Activated CD8-positive, alpha-beta T cell treated with anti-CD3 and anti-CD28 coated beads, Interleukin-2, amount 10 ng/mL, durations not matched to agents 7 days and 5 days (primary cell): ENCODE data around the gene GRSF1. TPM values are rescaled to one million over a fixed set of nuclear protein-coding genes. Genes with fewer than 3 reads are reported as not detected.
"Not testable (repeated sequence)": the region's sequence is repeated elsewhere in the genome, so short reads cannot be mapped to it uniquely, and the experiment has no call there.

Experiments
- ATAC-seq: fragments of 150-1000 bp; cut with Tn5 transposase; one replicate; pipeline ENCODE4 v1.10.0; 2021; ENCODE audit warnings: moderate library complexity
- CTCF ChIA-PET: fragments of 350-600 bp; sonication (Branson Sonifier 250); formaldehyde crosslinking; loops from one replicate; lab custom pipeline; 2021; ENCODE audit warnings: antibody characterized with exemption; lab: Charles Lee
- POLR2A ChIA-PET: fragments of 350-600 bp; sonication (Branson Sonifier 250); formaldehyde crosslinking; loops from one replicate; lab custom pipeline; 2021; ENCODE audit warnings: antibody characterized with exemption; lab: Charles Lee
- DNase-seq: peaks from one replicate; pipeline ENCODE4 v3.0.0-alpha.2; 2020
- H3K27ac Mint-ChIP-seq: one replicate; pipeline ENCODE4 v1.8.0; 2021; ENCODE audit warnings: mild to moderate bottlenecking, mixed read lengths
- H3K27me3 Mint-ChIP-seq: one replicate; pipeline ENCODE4 v1.8.0; 2021; ENCODE audit warnings: low read depth, mixed read lengths
- H3K36me3 Mint-ChIP-seq: one replicate; pipeline ENCODE4 v1.8.0; 2021; ENCODE audit warnings: low read depth, mixed read lengths
- H3K4me1 Mint-ChIP-seq: one replicate; pipeline ENCODE4 v1.8.0; 2021; ENCODE audit warnings: low read depth, mixed read lengths
- H3K4me3 Mint-ChIP-seq: one replicate; pipeline ENCODE4 v1.8.0; 2021; ENCODE audit warnings: mild to moderate bottlenecking, mixed read lengths
- H3K9me3 Mint-ChIP-seq: one replicate; pipeline ENCODE4 v1.8.0; 2022; ENCODE audit warnings: mixed read lengths; ENCODE audit not compliant: insufficient read depth
- total RNA-seq, 2 experiments: library from RNA; stranded (reverse); gene quantifications; one replicate each; pipeline ENCODE4 v1.2.3, GENCODE V29; 2021

The GRSF1 gene
- total RNA-seq, 2 experiments from 2014 or later, result 67.9 to 69.2 TPM

- Mint-ChIP-seq H3K36me3 (peaks cover 1% of the 10 kb centered on the region), H3K4me3 (no peak overlapping the region), H3K9me3 (no peaks in the 10 kb centered on the region), H3K27ac (no peak overlapping the region), H3K27me3 (no peaks in the 10 kb centered on the region), H3K4me1 (peaks cover under 1% of the 10 kb centered on the region)
- no peak for ATAC-seq
- DNase-seq, result no peak
- CTCF ChIA-PET, result interaction anchor here (1.2 kb wide), 1 partner anchor 198 kb away, joined by 3 read pairs; no protein-coding TSS in a partner anchor
- POLR2A ChIA-PET, result no interaction called here
Measured at GRCh38 chr4:70849291-70849690, 9.6 kb upstream of the GRSF1 start.

GRCh38 chr4:70844180-70844579, 4.5 kb upstream of the GRSF1 start:
- ChIA-PET POLR2A (no interaction called here), CTCF (interaction anchor here (0.7 kb wide), 1 partner anchor 83 kb away, joined by 3 read pairs; no protein-coding TSS in a partner anchor)
- no peak overlapping the region for H3K4me3 Mint-ChIP-seq
- H3K9me3 Mint-ChIP-seq, result no peaks in the 10 kb centered on the region
- no peak overlapping the region for H3K27ac Mint-ChIP-seq
- no peaks in the 10 kb centered on the region for H3K27me3 Mint-ChIP-seq
- H3K36me3 Mint-ChIP-seq, result peaks cover 1% of the 10 kb centered on the region
- DNase-seq, result no peak
- peaks cover 16% of the 10 kb centered on the region for H3K4me1 Mint-ChIP-seq
- ATAC-seq, result no peak

- Mint-ChIP-seq H3K4me1 (peaks cover 16% of the 10 kb centered on the region), H3K27ac (no peak overlapping the region), H3K9me3 (no peaks in the 10 kb centered on the region), H3K36me3 (peaks cover 7% of the 10 kb centered on the region), H3K4me3 (no peak overlapping the region), H3K27me3 (no peaks in the 10 kb centered on the region)
- ChIA-PET POLR2A (interaction anchor here (0.7 kb wide), 1 partner anchor 108 kb away, joined by 3 read pairs; no protein-coding TSS in a partner anchor), CTCF (interaction anchor here (1.0 to 1.5 kb wide), 3 partner anchors 15 to 107 kb away, joined by 3 to 4 read pairs (median 4); partner anchors contain the start of gene MOB1B)
- no peak for DNase-seq
- ATAC-seq, result no peak
Measured at GRCh38 chr4:70842761-70843435, 3.2 kb upstream of the GRSF1 start.

GRCh38 chr4:70841951-70842350, 2.3 kb upstream of the GRSF1 start:
- Mint-ChIP-seq H3K27me3 (no peaks in the 10 kb centered on the region), H3K9me3 (no peaks in the 10 kb centered on the region), H3K4me1 (peaks cover 19% of the 10 kb centered on the region), H3K27ac (no peak overlapping the region), H3K36me3 (peaks cover 7% of the 10 kb centered on the region), H3K4me3 (no peak overlapping the region)
- no peak for DNase-seq
- ChIA-PET POLR2A (no interaction called here), CTCF (no interaction called here)
- ATAC-seq, result no peak

- no peaks in the 10 kb centered on the region for H3K27me3 Mint-ChIP-seq
- H3K27ac Mint-ChIP-seq, result no peak overlapping the region
- peaks cover 13% of the 10 kb centered on the region for H3K36me3 Mint-ChIP-seq
- no peak overlapping the region for H3K4me3 Mint-ChIP-seq
- H3K9me3 Mint-ChIP-seq, result no peaks in the 10 kb centered on the region
- peaks cover 26% of the 10 kb centered on the region for H3K4me1 Mint-ChIP-seq
- ChIA-PET POLR2A (no interaction called here), CTCF (no interaction called here)
- ATAC-seq, result no peak
- DNase-seq, result no peak
Measured at GRCh38 chr4:70841211-70841610, 1.5 kb upstream of the GRSF1 start.

GRCh38 chr4:70840631-70841030, 941 bp upstream of the GRSF1 start:
- DNase-seq, CTCF ChIA-PET, POLR2A ChIA-PET, H3K27me3 Mint-ChIP-seq, H3K4me3 Mint-ChIP-seq, ATAC-seq, H3K9me3 Mint-ChIP-seq, H3K27ac Mint-ChIP-seq: not testable (repeated sequence)
- Mint-ChIP-seq H3K36me3 (peaks cover 17% of the 10 kb centered on the region), H3K4me1 (peaks cover 30% of the 10 kb centered on the region)

- not testable (repeated sequence) for H3K9me3 Mint-ChIP-seq
Measured at GRCh38 chr4:70840137-70840536, 447 bp upstream of the GRSF1 start.

GRCh38 chr4:70838666-70839588, 763 bp downstream of the GRSF1 start:
- Mint-ChIP-seq H3K4me3 (peak overlapping the region; percentile 97), H3K36me3 (peaks cover 26% of the 10 kb centered on the region), H3K4me1 (peaks cover 32% of the 10 kb centered on the region), H3K27me3 (no peaks in the 10 kb centered on the region), H3K9me3 (no peaks in the 10 kb centered on the region), H3K27ac (peak overlapping the region; percentile 97)
- peak; percentile 69 for ATAC-seq
- ChIA-PET POLR2A (interaction anchor here (0.6 to 2.3 kb wide), 18 partner anchors 10 to 166 kb away, joined by 3 to 25 read pairs (median 4); partner anchors contain the start of genes DCK and MOB1B), CTCF (interaction anchor here (0.7 to 4.6 kb wide), 7 partner anchors 9 to 187 kb away, joined by 3 to 46 read pairs (median 4); no protein-coding TSS in a partner anchor)
- peak; percentile 72 for DNase-seq

More at GRCh38 chr4:70840137-70840536, 447 bp upstream of the GRSF1 start:
- Mint-ChIP-seq H3K4me3 (peak overlapping the region; percentile 58), H3K27ac (peak overlapping the region; percentile 57), H3K36me3 (peaks cover 19% of the 10 kb centered on the region), H3K4me1 (peaks cover 30% of the 10 kb centered on the region)
- not testable (repeated sequence) for H3K27me3 Mint-ChIP-seq, ATAC-seq
- peak; percentile 60 for DNase-seq
- ChIA-PET CTCF (interaction anchor here (0.6 to 4.6 kb wide), 4 partner anchors 7 to 153 kb away, joined by 3 to 46 read pairs (median 4); partner anchors contain the start of gene DCK), POLR2A (interaction anchor here (0.7 to 2.3 kb wide), 9 partner anchors 12 to 164 kb away, joined by 3 to 25 read pairs (median 7); partner anchors contain the start of genes DCK and MOB1B)

- no peaks in the 10 kb centered on the region for H3K9me3 Mint-ChIP-seq
- POLR2A ChIA-PET, result interaction anchor here (0.6 to 2.3 kb wide), 11 partner anchors 11 to 167 kb away, joined by 3 to 25 read pairs (median 6); partner anchors contain the start of genes DCK and MOB1B
Measured at GRCh38 chr4:70838204-70838603, 1.5 kb downstream of the GRSF1 start.

GRCh38 chr4:70836081-70836480, 3.6 kb downstream of the GRSF1 start:
- no peak overlapping the region for H3K27ac Mint-ChIP-seq
- ChIA-PET POLR2A (interaction anchor here (1.0 to 1.5 kb wide), 3 partner anchors 66 to 131 kb away, joined by 3 read pairs; partner anchors contain the start of gene MOB1B), CTCF (interaction anchor here (1.4 to 4.6 kb wide), 3 partner anchors 66 to 174 kb away, joined by 6 to 46 read pairs (median 7); partner anchors contain the start of gene MOB1B)
- H3K27me3 Mint-ChIP-seq, result no peaks in the 10 kb centered on the region
- no peak for ATAC-seq
- H3K36me3 Mint-ChIP-seq, result peaks cover 47% of the 10 kb centered on the region
- DNase-seq, result no peak
- H3K9me3 Mint-ChIP-seq, result no peaks in the 10 kb centered on the region
- peaks cover 22% of the 10 kb centered on the region for H3K4me1 Mint-ChIP-seq
- no peak overlapping the region for H3K4me3 Mint-ChIP-seq

More at GRCh38 chr4:70838204-70838603, 1.5 kb downstream of the GRSF1 start:
- peak overlapping the region; percentile 97 for H3K27ac Mint-ChIP-seq
- ATAC-seq, result no peak
- DNase-seq, result no peak
- peaks cover 31% of the 10 kb centered on the region for H3K36me3 Mint-ChIP-seq
- no peaks in the 10 kb centered on the region for H3K27me3 Mint-ChIP-seq
- CTCF ChIA-PET, result interaction anchor here (0.7 to 4.6 kb wide), 7 partner anchors 10 to 186 kb away, joined by 3 to 46 read pairs (median 5); no protein-coding TSS in a partner anchor
- H3K4me1 Mint-ChIP-seq, result peaks cover 32% of the 10 kb centered on the region
- peak overlapping the region; percentile 97 for H3K4me3 Mint-ChIP-seq

GRCh38 chr4:70833675-70834074, 6.0 kb downstream of the GRSF1 start:
- ChIA-PET CTCF (no interaction called here), POLR2A (no interaction called here)
- H3K27ac Mint-ChIP-seq, result peak overlapping the region; percentile 34
- H3K27me3 Mint-ChIP-seq, result no peaks in the 10 kb centered on the region
- peaks cover 21% of the 10 kb centered on the region for H3K4me1 Mint-ChIP-seq
- no peak for DNase-seq
- peaks cover 57% of the 10 kb centered on the region for H3K36me3 Mint-ChIP-seq
- no peak for ATAC-seq
- no peaks in the 10 kb centered on the region for H3K9me3 Mint-ChIP-seq
- H3K4me3 Mint-ChIP-seq, result no peak overlapping the region
